ENCODE results near the gene CCN6.
"Not testable (repeated sequence)": the region's sequence is repeated elsewhere in the genome, so short reads cannot be mapped to it uniquely, and the experiment has no call there.

Gene CCN6

DNA sequence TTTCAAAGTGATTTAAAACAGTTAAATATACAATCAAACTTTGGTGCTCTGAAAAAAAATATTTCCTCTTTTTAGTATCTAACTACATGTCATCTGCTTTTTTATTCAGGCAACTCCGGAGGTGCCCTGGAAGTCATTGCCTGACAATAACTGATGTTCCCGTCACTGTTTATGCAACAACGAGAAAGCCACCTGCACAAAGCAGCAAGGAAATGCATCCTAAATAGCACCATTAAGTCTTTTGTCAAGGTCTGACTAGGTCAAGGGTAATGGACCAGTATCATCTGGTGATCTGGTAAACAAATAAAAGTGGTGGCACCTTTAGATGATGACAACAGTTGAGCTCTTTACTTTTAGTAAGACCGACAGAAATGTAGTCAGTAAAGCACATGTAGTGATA lies 46.7 kb downstream of the CCN6 start:
- no peak overlapping the region for H3K27ac ChIP-seq (replicated peaks)
- no peak for TF ChIP-seq POLR2AphosphoS5 (IDR thresholded peaks at IDR 0.05; ENCODE audit: low read depth)
- TF ChIP-seq, protein P1, sequence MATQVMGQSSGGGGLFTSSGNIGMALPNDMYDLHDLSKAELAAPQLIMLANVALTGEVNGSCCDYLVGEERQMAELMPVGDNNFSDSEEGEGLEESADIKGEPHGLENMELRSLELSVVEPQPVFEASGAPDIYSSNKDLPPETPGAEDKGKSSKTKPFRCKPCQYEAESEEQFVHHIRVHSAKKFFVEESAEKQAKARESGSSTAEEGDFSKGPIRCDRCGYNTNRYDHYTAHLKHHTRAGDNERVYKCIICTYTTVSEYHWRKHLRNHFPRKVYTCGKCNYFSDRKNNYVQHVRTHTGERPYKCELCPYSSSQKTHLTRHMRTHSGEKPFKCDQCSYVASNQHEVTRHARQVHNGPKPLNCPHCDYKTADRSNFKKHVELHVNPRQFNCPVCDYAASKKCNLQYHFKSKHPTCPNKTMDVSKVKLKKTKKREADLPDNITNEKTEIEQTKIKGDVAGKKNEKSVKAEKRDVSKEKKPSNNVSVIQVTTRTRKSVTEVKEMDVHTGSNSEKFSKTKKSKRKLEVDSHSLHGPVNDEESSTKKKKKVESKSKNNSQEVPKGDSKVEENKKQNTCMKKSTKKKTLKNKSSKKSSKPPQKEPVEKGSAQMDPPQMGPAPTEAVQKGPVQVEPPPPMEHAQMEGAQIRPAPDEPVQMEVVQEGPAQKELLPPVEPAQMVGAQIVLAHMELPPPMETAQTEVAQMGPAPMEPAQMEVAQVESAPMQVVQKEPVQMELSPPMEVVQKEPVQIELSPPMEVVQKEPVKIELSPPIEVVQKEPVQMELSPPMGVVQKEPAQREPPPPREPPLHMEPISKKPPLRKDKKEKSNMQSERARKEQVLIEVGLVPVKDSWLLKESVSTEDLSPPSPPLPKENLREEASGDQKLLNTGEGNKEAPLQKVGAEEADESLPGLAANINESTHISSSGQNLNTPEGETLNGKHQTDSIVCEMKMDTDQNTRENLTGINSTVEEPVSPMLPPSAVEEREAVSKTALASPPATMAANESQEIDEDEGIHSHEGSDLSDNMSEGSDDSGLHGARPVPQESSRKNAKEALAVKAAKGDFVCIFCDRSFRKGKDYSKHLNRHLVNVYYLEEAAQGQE (IDR thresholded peaks at IDR 0.05; ENCODE audit: insufficient replicate concordance, low read depth): no peak
- H3K27me3 ChIP-seq (ENCODE audit: insufficient read depth, poor library complexity, severe bottlenecking): no peaks in the 10 kb centered on the region
- DNase-seq (ENCODE audit: low read depth in 1 of 2, low spot score in 1 of 2): no peak
- no peak overlapping the region for H3K4me3 ChIP-seq (replicated peaks; ENCODE audit: insufficient read depth, low read length)

GRCh38 chr6:112106026-112106425 lies 52.1 kb downstream of the CCN6 start:
- H3K27me3 ChIP-seq (ENCODE audit: insufficient read depth, poor library complexity, severe bottlenecking); H3K27ac ChIP-seq (replicated peaks); H3K4me3 ChIP-seq (replicated peaks; ENCODE audit: insufficient read depth, low read length); DNase-seq (ENCODE audit: low read depth in 1 of 2, low spot score in 1 of 2): not testable (repeated sequence)

- DNase-seq (ENCODE audit: low read depth in 1 of 2, low spot score in 1 of 2): no peak
- TF ChIP-seq SPI1 (IDR thresholded peaks at IDR 0.05; ENCODE audit: borderline replicate concordance, low read depth) (no peak), GABPA (IDR thresholded peaks at IDR 0.05; ENCODE audit: low read depth) (no peak), POLR2AphosphoS5 (IDR thresholded peaks at IDR 0.05; ENCODE audit: low read depth) (no peak), CTCF (IDR thresholded peaks at IDR 0.05; ENCODE audit: insufficient read depth, low read length) (no peak)
- TF ChIP-seq, protein P1 (IDR thresholded peaks at IDR 0.05; ENCODE audit: insufficient replicate concordance, low read depth): no peak
These were observed 52.7 kb downstream of the CCN6 start for GRCh38 chr6:112106562-112106961.

DNA sequence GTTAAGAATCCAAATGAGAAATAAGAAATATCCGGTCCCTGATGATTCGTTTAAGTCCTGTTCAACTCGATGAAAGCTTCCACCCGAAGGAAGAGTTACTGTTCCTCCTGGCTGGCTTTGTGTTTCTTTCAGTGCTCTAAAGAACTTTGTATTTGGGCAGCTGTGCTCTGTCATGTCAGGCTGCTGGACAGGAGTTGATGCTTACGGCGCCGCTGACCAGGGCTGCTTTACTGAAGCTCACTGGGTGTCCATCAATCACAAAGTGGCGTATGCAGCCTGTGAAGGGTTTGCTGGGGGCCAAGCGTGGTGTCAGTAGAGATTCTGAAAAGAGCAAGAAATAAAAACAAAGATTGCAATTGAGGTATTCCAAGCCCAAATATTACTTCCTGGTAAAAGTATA lies 55.4 kb downstream of the CCN6 start:
- no peak for TF ChIP-seq SPI1 (IDR thresholded peaks at IDR 0.05; ENCODE audit: borderline replicate concordance, low read depth)
- no peak for TF ChIP-seq CTCF (IDR thresholded peaks at IDR 0.05; ENCODE audit: insufficient read depth, low read length)
- no peak for DNase-seq (ENCODE audit: low read depth in 1 of 2, low spot score in 1 of 2)
- H3K4me3 ChIP-seq (replicated peaks; ENCODE audit: insufficient read depth, low read length): no peak overlapping the region
- no peak overlapping the region for H3K27ac ChIP-seq (replicated peaks)
- no peaks in the 10 kb centered on the region for H3K27me3 ChIP-seq (ENCODE audit: insufficient read depth, poor library complexity, severe bottlenecking)

More at GRCh38 chr6:112106562-112106961, 52.7 kb downstream of the CCN6 start:
- Histone ChIP-seq H3K27ac (replicated peaks) (no peak overlapping the region), H3K4me3 (replicated peaks; ENCODE audit: insufficient read depth, low read length) (no peak overlapping the region), H3K27me3 (ENCODE audit: insufficient read depth, poor library complexity, severe bottlenecking) (no peaks in the 10 kb centered on the region)

GRCh38 chr6:112113431-112113830 lies 59.5 kb downstream of the CCN6 start:
- no peak for DNase-seq (ENCODE audit: low read depth in 1 of 2, low spot score in 1 of 2)
- Histone ChIP-seq H3K27me3 (ENCODE audit: insufficient read depth, poor library complexity, severe bottlenecking) (no peaks in the 10 kb centered on the region), H3K27ac (replicated peaks) (no peak overlapping the region), H3K4me3 (replicated peaks; ENCODE audit: insufficient read depth, low read length) (no peak overlapping the region)
- TF ChIP-seq GABPA (IDR thresholded peaks at IDR 0.05; ENCODE audit: low read depth): no peak
- TF ChIP-seq POLR2AphosphoS5 (IDR thresholded peaks at IDR 0.05; ENCODE audit: low read depth): no peak
- TF ChIP-seq, protein P1 (IDR thresholded peaks at IDR 0.05; ENCODE audit: insufficient replicate concordance, low read depth): no peak
- TF ChIP-seq SPI1 (IDR thresholded peaks at IDR 0.05; ENCODE audit: borderline replicate concordance, low read depth): no peak
- no peak for TF ChIP-seq CTCF (IDR thresholded peaks at IDR 0.05; ENCODE audit: insufficient read depth, low read length)
